Adrenal gland (tissue), 5 donors: ENCODE measurements around the gene KDM7A.

Experiments
- POLR2A ChIP-seq, 2 donors: fragments of 450-650 bp; IDR thresholded peaks; one replicate each; pipeline ENCODE4 v1.6.1; 2017; ENCODE audit warnings: antibody characterized with exemption in 2 of 2, mild to moderate bottlenecking in 2 of 2, moderate library complexity in 1 of 2
- TF ChIP-seq, protein P1 (sequence below), 6 experiments: fragments of 450-650 bp in 4 of 6; fragments of 200-600 bp in 2 of 6; sonication (generic) in 1 of 6; IDR thresholded peaks; 1 replicate in 5 of 6; 2 replicates in 1 of 6; pipeline versions ENCODE4 v1.5.1 to v1.8.0; 2016 to 2021; ENCODE audit warnings: antibody characterized with exemption in 6 of 6, mild to moderate bottlenecking in 2 of 6, moderate library complexity in 1 of 6
- donor health status: DM: no; HTN: no; CAD: no.

DNA sequence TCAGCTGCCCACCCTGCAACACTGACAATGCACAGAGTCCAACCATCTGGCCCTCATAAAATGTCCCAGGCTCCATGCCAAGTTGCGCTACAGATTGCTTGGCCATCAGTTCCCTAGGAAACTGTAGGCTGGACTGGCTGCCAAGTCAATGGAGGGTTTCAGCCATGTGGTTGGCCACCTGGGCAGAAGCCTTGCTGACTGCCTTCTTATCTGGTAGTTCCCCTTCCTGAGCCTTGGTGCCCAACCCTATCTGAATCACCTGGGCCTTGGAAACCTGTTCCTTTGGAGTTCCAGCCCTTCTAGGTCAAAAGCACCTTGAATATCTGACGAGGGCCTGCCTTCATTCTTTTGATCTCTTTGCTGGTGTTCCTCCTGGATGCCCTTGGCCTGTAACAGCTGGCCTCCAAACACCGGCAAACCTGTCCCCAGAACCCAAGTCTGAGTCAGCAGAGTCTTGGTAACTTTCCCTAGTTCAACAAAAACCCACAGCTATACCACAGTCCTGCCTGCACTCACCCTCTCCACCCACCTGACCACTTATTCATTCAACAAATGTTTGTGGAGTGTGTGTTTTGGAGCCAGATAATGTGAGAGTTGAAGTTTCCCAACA, 37.4 kb upstream of the KDM7A start:
- TF ChIP-seq, protein P1, sequence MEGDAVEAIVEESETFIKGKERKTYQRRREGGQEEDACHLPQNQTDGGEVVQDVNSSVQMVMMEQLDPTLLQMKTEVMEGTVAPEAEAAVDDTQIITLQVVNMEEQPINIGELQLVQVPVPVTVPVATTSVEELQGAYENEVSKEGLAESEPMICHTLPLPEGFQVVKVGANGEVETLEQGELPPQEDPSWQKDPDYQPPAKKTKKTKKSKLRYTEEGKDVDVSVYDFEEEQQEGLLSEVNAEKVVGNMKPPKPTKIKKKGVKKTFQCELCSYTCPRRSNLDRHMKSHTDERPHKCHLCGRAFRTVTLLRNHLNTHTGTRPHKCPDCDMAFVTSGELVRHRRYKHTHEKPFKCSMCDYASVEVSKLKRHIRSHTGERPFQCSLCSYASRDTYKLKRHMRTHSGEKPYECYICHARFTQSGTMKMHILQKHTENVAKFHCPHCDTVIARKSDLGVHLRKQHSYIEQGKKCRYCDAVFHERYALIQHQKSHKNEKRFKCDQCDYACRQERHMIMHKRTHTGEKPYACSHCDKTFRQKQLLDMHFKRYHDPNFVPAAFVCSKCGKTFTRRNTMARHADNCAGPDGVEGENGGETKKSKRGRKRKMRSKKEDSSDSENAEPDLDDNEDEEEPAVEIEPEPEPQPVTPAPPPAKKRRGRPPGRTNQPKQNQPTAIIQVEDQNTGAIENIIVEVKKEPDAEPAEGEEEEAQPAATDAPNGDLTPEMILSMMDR (IDR thresholded peaks at IDR 0.05), result no peak
- TF ChIP-seq POLR2A (IDR thresholded peaks at IDR 0.05), result no peak
